ENCODE data around the gene TARBP1. TPM values are rescaled to one million over a fixed set of nuclear protein-coding genes. Genes with fewer than 3 reads are reported as not detected.

Gene TARBP1
- total RNA-seq, 1 donor from 2014 or later: 39.6 TPM

GRCh38 chr1:234467821-234468220 lies 11.2 kb downstream of the TARBP1 start:
- H3K36me3 Mint-ChIP-seq (ENCODE audit: low read depth, unreplicated experiment): peaks cover 7% of the 10 kb centered on the region
- TF ChIP-seq CTCF (IDR thresholded peaks at IDR 0.05; ENCODE audit: unreplicated experiment): no peak

GRCh38 chr1:234466945-234467344 lies 12.0 kb downstream of the TARBP1 start:
- Mint-ChIP-seq H3K4me3 (ENCODE audit: unreplicated experiment) (no peak overlapping the region), H3K4me1 (ENCODE audit: unreplicated experiment) (peaks cover 5% of the 10 kb centered on the region), H3K9me3 (ENCODE audit: unreplicated experiment) (no peaks in the 10 kb centered on the region), H3K27me3 (ENCODE audit: unreplicated experiment) (no peaks in the 10 kb centered on the region), H3K27ac (ENCODE audit: unreplicated experiment) (no peak overlapping the region), H3K36me3 (ENCODE audit: low read depth, unreplicated experiment) (peaks cover 9% of the 10 kb centered on the region)
- TF ChIP-seq CTCF (IDR thresholded peaks at IDR 0.05; ENCODE audit: unreplicated experiment): no peak
- DNase-seq (ENCODE audit: low spot score): no peak

More at GRCh38 chr1:234467821-234468220, 11.2 kb downstream of the TARBP1 start:
- Mint-ChIP-seq H3K4me3 (ENCODE audit: unreplicated experiment) (no peak overlapping the region), H3K27me3 (ENCODE audit: unreplicated experiment) (no peaks in the 10 kb centered on the region), H3K9me3 (ENCODE audit: unreplicated experiment) (no peaks in the 10 kb centered on the region), H3K27ac (ENCODE audit: unreplicated experiment) (no peak overlapping the region), H3K4me1 (ENCODE audit: unreplicated experiment) (peaks cover 7% of the 10 kb centered on the region)
- DNase-seq (ENCODE audit: low spot score): no peak

DNA sequence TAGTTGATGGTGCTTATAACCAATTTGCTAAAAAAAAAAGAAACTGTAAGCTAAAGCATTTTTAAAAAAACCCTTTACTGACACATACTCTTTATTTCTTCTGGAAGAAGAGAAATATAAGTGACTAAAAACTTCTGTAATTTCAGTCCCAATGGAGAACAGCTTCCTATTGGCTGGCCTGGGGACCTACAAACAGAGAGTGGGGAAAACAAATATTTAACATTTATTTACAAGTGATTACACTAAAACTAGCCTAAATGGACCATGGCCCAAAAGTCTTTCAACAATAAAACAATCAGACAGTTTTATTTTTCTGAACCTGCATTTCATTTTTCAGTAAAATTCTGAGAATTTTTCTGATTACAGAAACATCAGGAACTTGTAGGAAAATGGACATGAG lies 15.2 kb downstream of the TARBP1 start:
- Mint-ChIP-seq H3K27me3 (ENCODE audit: unreplicated experiment) (no peaks in the 10 kb centered on the region), H3K27ac (ENCODE audit: unreplicated experiment) (no peak overlapping the region), H3K4me1 (ENCODE audit: unreplicated experiment) (peaks cover 5% of the 10 kb centered on the region), H3K4me3 (ENCODE audit: unreplicated experiment) (no peak overlapping the region), H3K36me3 (ENCODE audit: low read depth, unreplicated experiment) (peaks cover 11% of the 10 kb centered on the region), H3K9me3 (ENCODE audit: unreplicated experiment) (no peaks in the 10 kb centered on the region)
- TF ChIP-seq CTCF (IDR thresholded peaks at IDR 0.05; ENCODE audit: unreplicated experiment): no peak
- DNase-seq (ENCODE audit: low spot score): no peak

DNA sequence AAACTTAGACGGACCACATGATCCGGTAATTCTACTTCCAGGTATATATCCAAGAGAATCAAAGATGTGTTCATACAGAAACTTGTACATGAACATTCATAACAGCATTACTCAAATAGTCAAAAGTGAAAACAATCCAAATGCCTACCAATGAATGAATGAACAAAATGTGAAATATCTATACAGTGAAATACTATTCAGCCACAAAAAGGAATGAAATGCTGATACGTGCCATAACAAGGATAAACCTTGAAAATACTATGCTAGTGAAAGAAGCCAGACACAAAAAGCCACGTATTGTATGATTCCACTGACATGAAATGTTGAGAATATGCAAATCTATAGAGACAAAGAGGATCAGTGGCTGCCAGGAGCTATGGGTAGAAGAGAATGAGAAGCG lies 18.3 kb downstream of the TARBP1 start:
- DNase-seq (ENCODE audit: low spot score): no peak
- Mint-ChIP-seq H3K4me1 (ENCODE audit: unreplicated experiment) (peaks cover 5% of the 10 kb centered on the region), H3K27ac (ENCODE audit: unreplicated experiment) (no peak overlapping the region), H3K9me3 (ENCODE audit: unreplicated experiment) (no peaks in the 10 kb centered on the region), H3K36me3 (ENCODE audit: low read depth, unreplicated experiment) (peaks cover 13% of the 10 kb centered on the region), H3K27me3 (ENCODE audit: unreplicated experiment) (no peaks in the 10 kb centered on the region), H3K4me3 (ENCODE audit: unreplicated experiment) (no peak overlapping the region)
- TF ChIP-seq CTCF (IDR thresholded peaks at IDR 0.05; ENCODE audit: unreplicated experiment): no peak

- Mint-ChIP-seq H3K4me1 (ENCODE audit: unreplicated experiment) (no peaks in the 10 kb centered on the region), H3K4me3 (ENCODE audit: unreplicated experiment) (no peak overlapping the region), H3K9me3 (ENCODE audit: unreplicated experiment) (no peaks in the 10 kb centered on the region), H3K36me3 (ENCODE audit: low read depth, unreplicated experiment) (peaks cover 15% of the 10 kb centered on the region), H3K27me3 (ENCODE audit: unreplicated experiment) (no peaks in the 10 kb centered on the region), H3K27ac (ENCODE audit: unreplicated experiment) (no peak overlapping the region)
- no peak for TF ChIP-seq CTCF (IDR thresholded peaks at IDR 0.05; ENCODE audit: unreplicated experiment)
- DNase-seq (ENCODE audit: low spot score): no peak
Observed at GRCh38 chr1:234458352-234459017, 20.5 kb downstream of the TARBP1 start.

Data from endothelial cell (in vitro differentiated cells).